ENCODE data around the gene DOK4.

The DOK4 gene

GRCh38 chr16:57477531-57478202, 8.6 kb downstream of the DOK4 start:
- TF ChIP-seq, protein P1, sequence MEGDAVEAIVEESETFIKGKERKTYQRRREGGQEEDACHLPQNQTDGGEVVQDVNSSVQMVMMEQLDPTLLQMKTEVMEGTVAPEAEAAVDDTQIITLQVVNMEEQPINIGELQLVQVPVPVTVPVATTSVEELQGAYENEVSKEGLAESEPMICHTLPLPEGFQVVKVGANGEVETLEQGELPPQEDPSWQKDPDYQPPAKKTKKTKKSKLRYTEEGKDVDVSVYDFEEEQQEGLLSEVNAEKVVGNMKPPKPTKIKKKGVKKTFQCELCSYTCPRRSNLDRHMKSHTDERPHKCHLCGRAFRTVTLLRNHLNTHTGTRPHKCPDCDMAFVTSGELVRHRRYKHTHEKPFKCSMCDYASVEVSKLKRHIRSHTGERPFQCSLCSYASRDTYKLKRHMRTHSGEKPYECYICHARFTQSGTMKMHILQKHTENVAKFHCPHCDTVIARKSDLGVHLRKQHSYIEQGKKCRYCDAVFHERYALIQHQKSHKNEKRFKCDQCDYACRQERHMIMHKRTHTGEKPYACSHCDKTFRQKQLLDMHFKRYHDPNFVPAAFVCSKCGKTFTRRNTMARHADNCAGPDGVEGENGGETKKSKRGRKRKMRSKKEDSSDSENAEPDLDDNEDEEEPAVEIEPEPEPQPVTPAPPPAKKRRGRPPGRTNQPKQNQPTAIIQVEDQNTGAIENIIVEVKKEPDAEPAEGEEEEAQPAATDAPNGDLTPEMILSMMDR (IDR thresholded peaks at IDR 0.05) = no peak
- Histone ChIP-seq H3K4me1 (peaks cover 12 to 52% (median 45%) of the 10 kb centered on the region in 4 donors), H3K9me3 (no peaks in the 10 kb centered on the region), H3K4me3 (peak overlapping the region in 1 of 2 donors; percentile 57), H3K27ac (peak overlapping the region; percentile 69 to 77), H3K27me3 (no peaks in the 10 kb centered on the region), H3K36me3 (peaks cover 23 to 28% (median 26%) of the 10 kb centered on the region in 3 donors)
- intact Hi-C loops (cut with DNase I; ENCODE audit: low total_unique reads) = loop anchor here (5.0 kb wide), 1 partner anchor 50 kb away; no protein-coding TSS in a partner anchor
- no peak for DNase-seq

GRCh38 chr16:57476546-57477410, 9.5 kb downstream of the DOK4 start:
- intact Hi-C loops (cut with DNase I; ENCODE audit: low total_unique reads) = loop anchor here (5.0 kb wide), 1 partner anchor 51 kb away; no protein-coding TSS in a partner anchor

DNA sequence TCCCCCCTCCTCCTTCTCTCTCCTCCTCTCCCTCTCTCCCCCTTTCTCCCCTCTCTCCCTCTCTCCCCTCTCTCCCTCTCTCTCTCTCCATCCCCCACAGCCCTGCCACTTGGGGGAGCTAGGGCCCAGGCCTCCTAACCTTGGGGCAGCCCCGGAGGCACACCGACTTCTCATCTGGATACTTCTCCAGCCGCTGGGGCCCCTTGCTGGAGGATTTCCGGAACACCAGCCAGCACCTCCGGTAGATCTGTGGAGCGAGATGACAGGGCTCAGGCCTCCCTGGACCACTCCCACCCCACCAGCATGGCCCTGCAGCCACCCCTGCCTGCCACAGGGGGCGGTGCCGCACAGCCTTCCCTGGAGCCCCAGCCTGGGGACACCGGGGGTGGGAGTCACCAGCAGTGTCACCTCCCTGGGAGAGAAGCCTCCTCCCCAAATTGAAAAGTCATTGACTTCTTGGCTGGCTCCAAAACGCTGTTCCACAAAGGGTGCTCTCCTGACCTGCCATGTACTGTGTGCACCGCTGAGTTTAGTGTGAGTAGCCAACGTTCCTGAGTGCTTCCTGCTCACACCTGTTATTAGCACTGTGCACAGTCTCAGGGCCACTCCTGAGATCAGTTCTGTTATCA, 10.5 kb downstream of the DOK4 start:
- intact Hi-C loops (cut with DNase I; ENCODE audit: low total_unique reads) = loop anchor here (5.0 kb wide), 1 partner anchor 51 kb away; no protein-coding TSS in a partner anchor
- Histone ChIP-seq H3K36me3 (peaks cover 36 to 46% (median 44%) of the 10 kb centered on the region in 3 donors), H3K9me3 (no peaks in the 10 kb centered on the region), H3K4me3 (no peak overlapping the region), H3K27me3 (no peaks in the 10 kb centered on the region), H3K4me1 (peaks cover 12 to 51% (median 44%) of the 10 kb centered on the region in 4 donors), H3K27ac (peak overlapping the region; percentile 35 to 77)
- DNase-seq = no peak
- TF ChIP-seq, protein P1 (IDR thresholded peaks at IDR 0.05) = peak in 1 of 2 experiments; percentile 33

More at GRCh38 chr16:57476546-57477410, 9.5 kb downstream of the DOK4 start:
- H3K4me3 ChIP-seq = no peak overlapping the region
- H3K27ac ChIP-seq = peak overlapping the region; percentile 35 to 77
- no peaks in the 10 kb centered on the region for H3K9me3 ChIP-seq
- H3K27me3 ChIP-seq = no peaks in the 10 kb centered on the region
- DNase-seq = no peak
- peaks cover 12 to 52% (median 45%) of the 10 kb centered on the region in 4 donors for H3K4me1 ChIP-seq
- H3K36me3 ChIP-seq = peaks cover 31 to 37% (median 35%) of the 10 kb centered on the region in 3 donors
- TF ChIP-seq, protein P1 (IDR thresholded peaks at IDR 0.05) = no peak

GRCh38 chr16:57474671-57475661, 11.3 kb downstream of the DOK4 start:
- no peaks in the 10 kb centered on the region for H3K9me3 ChIP-seq
- TF ChIP-seq, protein P1 (IDR thresholded peaks at IDR 0.05) = no peak
- no peak for DNase-seq
- H3K4me3 ChIP-seq = no peak overlapping the region
- H3K4me1 ChIP-seq = peaks cover 12 to 47% (median 38%) of the 10 kb centered on the region in 4 donors
- peaks cover 41 to 55% (median 52%) of the 10 kb centered on the region in 3 donors for H3K36me3 ChIP-seq
- intact Hi-C loops (cut with DNase I; ENCODE audit: low total_unique reads) = loop anchor here (5.0 kb wide), 1 partner anchor 52 kb away; no protein-coding TSS in a partner anchor
- no peak overlapping the region for H3K27ac ChIP-seq
- no peaks in the 10 kb centered on the region for H3K27me3 ChIP-seq
